HEK293 (cell line): ENCODE data around the gene F2R.

Experiments
- CTCF ChIA-PET: fragments of 350-600 bp; formaldehyde crosslinking; extraction: SDS; loops from one replicate; lab custom pipeline; 2021; ENCODE audit warnings: antibody characterized with exemption; lab: Yijun Ruan, JAX
- POLR2A ChIA-PET: fragments of 300-600 bp; formaldehyde crosslinking; extraction: SDS; loops from one replicate; lab custom pipeline; 2020; ENCODE audit warnings: antibody characterized with exemption, inconsistent platforms; lab: Yijun Ruan, JAX
- H3K27ac ChIP-seq: fragments of 200-500 bp; sonication (Bioruptor generic); 2 replicates; pipeline ENCODE4 v1.5.1; 2014; ENCODE audit warnings: low read depth, low read length, control low read depth, inconsistent platforms; ENCODE audit errors: extremely low read depth
- H3K36me3 ChIP-seq, 2 experiments: fragments of 200-500 bp in 1 of 2; sonication (Bioruptor generic) in 1 of 2; 1 replicate in 1 of 2; 2 replicates in 1 of 2; pipeline ENCODE4 v1.5.1; 2014 to 2017; ENCODE audit warnings: inconsistent platforms in 2 of 2, low read length in 2 of 2; ENCODE audit not compliant: control insufficient read depth in 2 of 2, insufficient read depth in 1 of 2
- H3K4me1 ChIP-seq: fragments of 200-500 bp; sonication (Bioruptor generic); 2 replicates; pipeline ENCODE4 v1.5.1; 2014; ENCODE audit warnings: mild to moderate bottlenecking, low read length, inconsistent platforms; ENCODE audit not compliant: control insufficient read depth, insufficient read depth
- H3K4me3 ChIP-seq: 2 replicates; pipeline ENCODE4 v1.5.1; 2011; ENCODE audit warnings: low read depth, mild to moderate bottlenecking, control low read depth, low read length, moderate library complexity
- H3K9me3 ChIP-seq: fragments of 200-500 bp; sonication (Bioruptor generic); 2 replicates; pipeline ENCODE4 v1.5.1; 2014; ENCODE audit warnings: low read depth, low read length, inconsistent platforms; ENCODE audit not compliant: control insufficient read depth, insufficient read depth
- AEBP2 ChIP-seq: fragments of 450-650 bp; formaldehyde crosslinking; IDR thresholded peaks from 2 replicates; pipeline ENCODE4 v1.5.1; 2016; ENCODE audit warnings: missing biosample characterization, missing genetic modification characterization, borderline replicate concordance
- GLI2 ChIP-seq: fragments of 450-650 bp; formaldehyde crosslinking; IDR thresholded peaks from 2 replicates; pipeline ENCODE4; 2017; ENCODE audit warnings: missing biosample characterization, missing genetic modification characterization, low read depth, borderline replicate concordance
- GLIS1 ChIP-seq: fragments of 450-650 bp; formaldehyde crosslinking; IDR thresholded peaks from 2 replicates; pipeline ENCODE4 v1.5.1; 2016; ENCODE audit warnings: missing biosample characterization, missing genetic modification characterization
- KLF16 ChIP-seq: fragments of 450-650 bp; formaldehyde crosslinking; IDR thresholded peaks from 2 replicates; pipeline ENCODE4 v1.5.1; 2017; ENCODE audit warnings: missing biosample characterization, missing genetic modification characterization
- MYNN ChIP-seq: fragments of 450-650 bp; formaldehyde crosslinking; IDR thresholded peaks from 2 replicates; pipeline ENCODE4 v1.5.1; 2016; ENCODE audit warnings: missing biosample characterization, missing genetic modification characterization, borderline replicate concordance
- ZBTB44 ChIP-seq: fragments of 450-650 bp; IDR thresholded peaks from 2 replicates; pipeline ENCODE4 v1.5.1; 2018; ENCODE audit warnings: missing biosample characterization, mild to moderate bottlenecking, missing genetic modification characterization
- ZNF202 ChIP-seq: fragments of 450-650 bp; formaldehyde crosslinking; IDR thresholded peaks from 2 replicates; pipeline ENCODE4 v1.5.1; 2016; ENCODE audit warnings: missing biosample characterization, missing genetic modification characterization, borderline replicate concordance
- ZNF280D ChIP-seq: fragments of 450-650 bp; formaldehyde crosslinking; IDR thresholded peaks from 2 replicates; pipeline ENCODE4 v1.5.1; 2016; ENCODE audit warnings: missing biosample characterization, missing genetic modification characterization
- ZNF341 ChIP-seq: fragments of 450-650 bp; formaldehyde crosslinking; IDR thresholded peaks from 2 replicates; pipeline ENCODE4; 2016; ENCODE audit warnings: low read depth, missing biosample characterization, missing genetic modification characterization
- ZNF366 ChIP-seq: fragments of 450-650 bp; formaldehyde crosslinking; conservative IDR thresholded peaks from 2 replicates; pipeline ENCODE4 v1.5.1; 2016; ENCODE audit warnings: missing biosample characterization, missing genetic modification characterization
- ZNF48 ChIP-seq: fragments of 450-650 bp; formaldehyde crosslinking; IDR thresholded peaks from 2 replicates; pipeline ENCODE4 v1.5.1; 2016; ENCODE audit warnings: missing biosample characterization, missing genetic modification characterization
- ZNF645 ChIP-seq: fragments of 450-650 bp; formaldehyde crosslinking; IDR thresholded peaks from 2 replicates; pipeline ENCODE4; 2016; ENCODE audit warnings: missing biosample characterization, missing genetic modification characterization
- ZNF692 ChIP-seq: fragments of 450-650 bp; formaldehyde crosslinking; IDR thresholded peaks from 2 replicates; pipeline ENCODE4 v1.5.1; 2016; ENCODE audit warnings: missing biosample characterization, missing genetic modification characterization
- ZNF837 ChIP-seq: fragments of 450-650 bp; formaldehyde crosslinking; IDR thresholded peaks from 2 replicates; pipeline ENCODE4 v1.5.1; 2016; ENCODE audit warnings: missing biosample characterization, missing genetic modification characterization

Gene F2R

GRCh38 chr5:76732405-76733048, 16.6 kb downstream of the F2R start:
- ChIA-PET CTCF (no interaction called here), POLR2A (no interaction called here)
- Histone ChIP-seq H3K4me1 (no peaks in the 10 kb centered on the region), H3K4me3 (no peak overlapping the region), H3K9me3 (no peaks in the 10 kb centered on the region), H3K27ac (no peak overlapping the region), H3K36me3 (peaks cover 0 to 15% of the 10 kb centered on the region in 2 experiments; a peak in 1 of 3 replicates)
- TF ChIP-seq ZNF341 (tag by site-specific recombination) (no peak), MYNN (tag by site-specific recombination) (no peak), ZNF837 (no peak), ZNF202 (tag by site-specific recombination) (no peak), ZNF48 (tag by site-specific recombination) (no peak), ZNF366 (no peak), GLI2 (tag by site-specific recombination) (no peak), ZNF280D (tag by site-specific recombination) (no peak)

GRCh38 chr5:76733049-76733417, 17.1 kb downstream of the F2R start:
- Histone ChIP-seq H3K36me3 (peaks cover 0 to 15% of the 10 kb centered on the region in 2 experiments; a peak in 1 of 3 replicates), H3K4me1 (no peaks in the 10 kb centered on the region), H3K9me3 (no peaks in the 10 kb centered on the region), H3K27ac (no peak overlapping the region), H3K4me3 (no peak overlapping the region)
- ChIA-PET POLR2A (no interaction called here), CTCF (interaction anchor here (0.8 kb wide), 1 partner anchor 16 kb away, joined by 5 read pairs; no protein-coding TSS in a partner anchor)
- no peak for TF ChIP-seq KLF16
- TF ChIP-seq GLIS1: no peak
- TF ChIP-seq AEBP2 (tag by site-specific recombination): no peak
- TF ChIP-seq ZBTB44 (tag by site-specific recombination): no peak

GRCh38 chr5:76735762-76736545, 20.0 kb downstream of the F2R start:
- POLR2A ChIA-PET: no interaction called here
- Histone ChIP-seq H3K36me3 (peaks cover 0 to 11% of the 10 kb centered on the region in 2 experiments; a peak in 1 of 3 replicates), H3K27ac (no peak overlapping the region), H3K4me1 (no peaks in the 10 kb centered on the region), H3K9me3 (no peaks in the 10 kb centered on the region), H3K4me3 (no peak overlapping the region)
- CTCF ChIA-PET: interaction anchor here (0.7 to 1.0 kb wide), 3 partner anchors 124 to 196 kb away, joined by 3 to 6 read pairs (median 4); no protein-coding TSS in a partner anchor
- TF ChIP-seq ZNF692 (tag by site-specific recombination) (no peak), GLIS1 (peak; percentile 90), ZNF645 (tag by site-specific recombination) (no peak)
